Lower lobe of right lung (tissue), 2 donors: ENCODE data around the gene PYDC2. TPM values are rescaled to one million over a fixed set of nuclear protein-coding genes. Genes with fewer than 3 reads are reported as not detected.
A peak's percentile ranks its signal among the peaks of the same experiment; 100 is the strongest.

Experiments used
- ATAC-seq, 2 donors: fragments of 200-7000 bp; cut with Tn5 transposase; one replicate each; pipeline ENCODE4 v1.9.1; 2020 to 2022; ENCODE audit warnings: mild to moderate bottlenecking in 2 of 2, moderate library complexity in 2 of 2
- DNase-seq: peaks from one replicate; pipeline ENCODE4 v3.0.0-alpha.2; 2020
- H3K27ac ChIP-seq: fragments of 200-600 bp; one replicate; pipeline ENCODE4 v1.8.0; 2022
- H3K27me3 ChIP-seq: fragments of 200-600 bp; one replicate; pipeline ENCODE4 v1.8.0; 2022; ENCODE audit warnings: low read depth
- H3K36me3 ChIP-seq: fragments of 200-600 bp; one replicate; pipeline ENCODE4 v1.8.0; 2022; ENCODE audit warnings: mild to moderate bottlenecking
- H3K4me1 ChIP-seq: fragments of 200-600 bp; one replicate; pipeline ENCODE4 v1.8.0; 2022
- H3K4me3 ChIP-seq: fragments of 200-600 bp; one replicate; pipeline ENCODE4 v1.8.0; 2022; ENCODE audit warnings: mild to moderate bottlenecking
- H3K9me3 ChIP-seq: fragments of 200-600 bp; one replicate; pipeline ENCODE4 v1.8.0; 2022
- CTCF ChIP-seq: fragments of 200-600 bp; IDR thresholded peaks from one replicate; pipeline ENCODE4 v1.8.0; 2022; ENCODE audit warnings: antibody characterized with exemption, mild to moderate bottlenecking
- intact Hi-C: fragments of 100-400 bp; cut with DNase I; formaldehyde crosslinking; loops from one replicate; pipeline ENCODE4 v1.11.0; 2022
- total RNA-seq: library from RNA; stranded (reverse); fragmentation: NEBNext Ultra II Directional; extraction: Animal tissue kit (Norgen Biotek cat#: 25700); gene quantifications from one replicate; pipeline ENCODE4 v1.2.1, GENCODE V29; 2021
- donor health status: DM: no; HTN: yes; CAD: no; lungs with severe emphysema.

The PYDC2 gene
- total RNA-seq, 1 donor from 2014 or later = not detected

GRCh38 chr3:191484461-191484860 is 23.5 kb downstream of the PYDC2 start:
- H3K36me3 ChIP-seq = no peaks in the 10 kb centered on the region
- no peak for TF ChIP-seq CTCF
- H3K27ac ChIP-seq = no peak overlapping the region
- intact Hi-C loops = no loop called here
- H3K9me3 ChIP-seq = no peaks in the 10 kb centered on the region
- H3K4me1 ChIP-seq = no peaks in the 10 kb centered on the region
- ATAC-seq (no peak), DNase-seq (no peak)
- H3K27me3 ChIP-seq = no peaks in the 10 kb centered on the region
- H3K4me3 ChIP-seq = no peak overlapping the region

GRCh38 chr3:191492601-191493000 is 31.6 kb downstream of the PYDC2 start:
- DNase-seq (no peak), ATAC-seq (no peak)
- H3K9me3 ChIP-seq = no peaks in the 10 kb centered on the region
- no peak overlapping the region for H3K4me3 ChIP-seq
- H3K4me1 ChIP-seq = no peaks in the 10 kb centered on the region
- no peaks in the 10 kb centered on the region for H3K36me3 ChIP-seq
- no peaks in the 10 kb centered on the region for H3K27me3 ChIP-seq
- TF ChIP-seq CTCF = no peak
- intact Hi-C loops = no loop called here
- H3K27ac ChIP-seq = no peak overlapping the region

- intact Hi-C loops = no loop called here
- no peaks in the 10 kb centered on the region for H3K9me3 ChIP-seq
- H3K27me3 ChIP-seq = no peaks in the 10 kb centered on the region
- no peaks in the 10 kb centered on the region for H3K4me1 ChIP-seq
- DNase-seq (no peak), ATAC-seq (no peak)
- no peak for TF ChIP-seq CTCF
- no peak overlapping the region for H3K27ac ChIP-seq
- no peak overlapping the region for H3K4me3 ChIP-seq
- no peaks in the 10 kb centered on the region for H3K36me3 ChIP-seq
Observed at GRCh38 chr3:191493336-191493735, 32.4 kb downstream of the PYDC2 start.

DNA sequence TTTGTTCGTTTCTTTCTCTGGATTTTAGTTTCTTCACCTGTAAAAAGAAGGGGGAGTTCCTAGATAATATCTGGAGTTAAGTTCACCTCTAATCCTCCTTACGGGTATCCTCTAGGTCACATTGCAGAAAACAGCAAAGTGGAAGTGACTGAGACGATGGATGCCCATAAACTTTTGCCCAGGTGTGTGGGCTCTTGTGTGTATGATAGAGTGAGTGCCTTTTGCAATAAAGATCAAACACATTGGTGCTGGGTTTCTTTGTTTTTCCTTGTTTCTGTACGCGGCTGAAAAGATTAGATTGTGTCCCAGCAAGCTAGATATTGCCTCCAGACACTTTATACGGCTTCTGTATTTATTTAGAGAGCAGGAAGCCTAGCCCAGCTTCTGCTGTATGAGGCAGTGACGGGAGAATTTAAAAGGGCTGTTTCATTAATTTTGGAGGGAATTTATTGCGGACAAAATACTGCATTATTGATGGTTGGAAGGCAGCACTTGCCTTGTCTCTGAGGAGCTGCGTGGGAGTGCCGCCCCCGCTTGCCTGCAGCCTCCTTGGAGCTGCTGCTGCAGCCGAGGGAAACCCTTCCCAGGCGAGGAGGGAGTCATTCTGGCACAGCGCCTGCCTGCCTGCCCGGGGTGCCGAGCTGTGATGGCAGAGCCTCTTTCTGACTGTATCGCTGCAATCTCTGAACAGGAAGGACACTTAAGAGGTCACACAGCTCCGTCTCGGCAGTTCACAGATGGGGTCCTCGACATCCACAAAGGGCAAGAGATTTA is 38.5 kb downstream of the PYDC2 start:
- no peak for TF ChIP-seq CTCF
- no peaks in the 10 kb centered on the region for H3K27me3 ChIP-seq
- no peaks in the 10 kb centered on the region for H3K9me3 ChIP-seq
- ATAC-seq (peak in 1 of 2 donors; percentile 21), DNase-seq (no peak)
- peaks cover 7% of the 10 kb centered on the region for H3K4me1 ChIP-seq
- H3K4me3 ChIP-seq = no peak overlapping the region
- H3K27ac ChIP-seq = no peak overlapping the region
- no peaks in the 10 kb centered on the region for H3K36me3 ChIP-seq
- intact Hi-C loops = no loop called here

- no peaks in the 10 kb centered on the region for H3K27me3 ChIP-seq
- H3K9me3 ChIP-seq = no peaks in the 10 kb centered on the region
- H3K4me3 ChIP-seq = no peak overlapping the region
- DNase-seq = no peak
- no peak for ATAC-seq
- H3K4me1 ChIP-seq = peaks cover 7% of the 10 kb centered on the region
- no peaks in the 10 kb centered on the region for H3K36me3 ChIP-seq
- intact Hi-C loops = no loop called here
- no peak for TF ChIP-seq CTCF
- H3K27ac ChIP-seq = no peak overlapping the region
Observed at GRCh38 chr3:191500892-191501291, 39.9 kb downstream of the PYDC2 start.
